Glomerular visceral epithelial cell (primary cell): Measurements from ENCODE around the gene SRGAP3.

ENCODE experiments used
- DNase-seq: peaks from one replicate; pipeline ENCODE4 v3.0.0-alpha.2; 2016; ENCODE audit errors: extremely low spot score

Gene SRGAP3

GRCh38 chr3:9201955-9202354 lies 47.5 kb downstream of the SRGAP3 start:
- DNase-seq: no peak

GRCh38 chr3:9201266-9201665 lies 48.2 kb downstream of the SRGAP3 start:
- DNase-seq: no peak

- no peak for DNase-seq
Observed at GRCh38 chr3:9199775-9200174, 49.7 kb downstream of the SRGAP3 start.

GRCh38 chr3:9198899-9199335 lies 50.5 kb downstream of the SRGAP3 start:
- no peak for DNase-seq

- no peak for DNase-seq
Observed at GRCh38 chr3:9198261-9198660, 51.2 kb downstream of the SRGAP3 start.

GRCh38 chr3:9196020-9196419 lies 53.4 kb downstream of the SRGAP3 start:
- DNase-seq: no peak

GRCh38 chr3:9195390-9195789 lies 54.1 kb downstream of the SRGAP3 start:
- no peak for DNase-seq

- no peak for DNase-seq
Observed at GRCh38 chr3:9194509-9195184, 54.8 kb downstream of the SRGAP3 start.

GRCh38 chr3:9193633-9194195 lies 55.7 kb downstream of the SRGAP3 start:
- DNase-seq: no peak

GRCh38 chr3:9193211-9193610 lies 56.2 kb downstream of the SRGAP3 start:
- no peak for DNase-seq

GRCh38 chr3:9192248-9193025 lies 57.0 kb downstream of the SRGAP3 start:
- DNase-seq: no peak

GRCh38 chr3:9190276-9190675 lies 59.2 kb downstream of the SRGAP3 start:
- no peak for DNase-seq

- DNase-seq: no peak
Observed at GRCh38 chr3:9188583-9188982, 60.9 kb downstream of the SRGAP3 start.

GRCh38 chr3:9185701-9186100 lies 63.7 kb downstream of the SRGAP3 start:
- DNase-seq: no peak

GRCh38 chr3:9185046-9185445 lies 64.4 kb downstream of the SRGAP3 start:
- DNase-seq: no peak

- DNase-seq: no peak
Observed at GRCh38 chr3:9184461-9184835, 65.0 kb downstream of the SRGAP3 start.

- no peak for DNase-seq
Observed at GRCh38 chr3:9183811-9184460, 65.5 kb downstream of the SRGAP3 start.

- DNase-seq: no peak
Observed at GRCh38 chr3:9183011-9183410, 66.4 kb downstream of the SRGAP3 start.

- no peak for DNase-seq
Observed at GRCh38 chr3:9180764-9181117, 68.7 kb downstream of the SRGAP3 start.

GRCh38 chr3:9179826-9180763 lies 69.4 kb downstream of the SRGAP3 start:
- no peak for DNase-seq

- DNase-seq: no peak
Observed at GRCh38 chr3:9178697-9179096, 70.7 kb downstream of the SRGAP3 start.

- DNase-seq: peak; percentile 52
Observed at GRCh38 chr3:9175421-9175820, 74.0 kb downstream of the SRGAP3 start.
